Activated naive CD4-positive, alpha-beta T cell treated with Interleukin-2 at 50 U/mL for 16 hours (primary cell): Measurements from ENCODE around the gene COL16A1.
"Not testable (repeated sequence)": the region's sequence is repeated elsewhere in the genome, so short reads cannot be mapped to it uniquely, and the experiment has no call there.

Experiments used
- DNase-seq: peaks from one replicate; pipeline ENCODE4 v3.0.0-alpha.2; 2020

Gene COL16A1

DNA sequence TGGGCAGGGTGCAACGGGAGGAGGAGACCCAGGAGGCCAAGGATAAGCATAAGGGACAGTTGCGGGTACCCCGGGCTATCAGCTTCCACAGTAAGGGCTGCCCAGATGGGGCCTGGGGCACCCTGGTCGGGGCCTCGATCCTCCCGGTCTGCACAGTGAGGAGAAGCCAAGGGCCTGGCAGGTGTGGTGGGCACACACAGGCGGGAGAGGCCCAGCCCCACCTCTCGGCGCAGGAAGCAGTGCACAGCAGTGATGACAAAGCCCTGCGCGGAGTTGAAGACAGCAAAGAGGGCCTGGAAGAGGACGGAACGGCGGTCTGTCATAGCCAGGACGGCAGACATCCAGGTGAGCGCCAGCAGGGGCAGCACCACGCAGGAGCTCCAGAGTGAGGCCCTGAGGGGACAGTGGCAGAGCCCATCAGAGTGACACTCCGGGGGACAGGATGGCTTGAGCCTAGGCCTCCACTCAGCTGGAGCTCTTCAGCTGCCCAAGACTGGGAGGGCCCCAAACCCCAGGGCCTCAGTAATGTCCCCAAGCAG, 29.0 kb upstream of the COL16A1 start:
- no peak for DNase-seq

GRCh38 chr1:31732343-31732742, 28.5 kb upstream of the COL16A1 start:
- DNase-seq = no peak

GRCh38 chr1:31731049-31731565, 27.3 kb upstream of the COL16A1 start:
- DNase-seq = no peak

DNA sequence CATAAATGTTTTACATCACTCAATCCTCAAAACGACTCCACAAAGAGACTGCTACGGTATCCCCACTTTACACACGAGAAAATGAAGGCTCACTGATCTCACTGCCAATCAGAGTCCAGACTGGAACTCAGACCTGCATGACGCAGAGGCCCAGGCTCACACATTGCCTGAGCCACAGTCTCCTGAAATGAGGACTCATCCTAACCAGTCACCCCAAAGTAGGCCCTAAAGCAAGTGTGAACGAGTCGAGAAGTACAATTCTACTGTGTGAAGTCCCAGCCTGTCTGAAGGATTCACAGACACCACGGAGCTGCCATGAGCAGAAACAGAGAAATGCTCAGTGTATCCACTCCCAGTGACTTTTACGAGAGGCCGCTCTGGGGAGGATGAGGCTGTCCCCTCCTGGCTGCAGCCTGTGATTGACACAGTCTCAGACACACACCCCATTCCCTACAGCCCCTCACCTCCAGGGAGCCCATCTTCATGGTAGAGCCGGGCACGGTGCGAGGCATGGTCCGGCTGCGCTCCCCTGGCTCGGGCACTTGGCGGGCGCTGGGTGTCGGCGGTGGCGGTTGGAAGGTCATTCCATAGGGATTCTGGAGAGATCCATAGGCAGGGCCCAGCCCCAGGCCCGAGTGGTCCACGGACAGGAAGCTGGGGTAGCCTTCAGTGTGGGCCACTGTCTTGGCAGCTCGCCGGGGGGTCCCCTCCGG, 26.7 kb upstream of the COL16A1 start:
- DNase-seq = no peak

- no peak for DNase-seq
Measured at GRCh38 chr1:31727849-31728248, 24.0 kb upstream of the COL16A1 start.

DNA sequence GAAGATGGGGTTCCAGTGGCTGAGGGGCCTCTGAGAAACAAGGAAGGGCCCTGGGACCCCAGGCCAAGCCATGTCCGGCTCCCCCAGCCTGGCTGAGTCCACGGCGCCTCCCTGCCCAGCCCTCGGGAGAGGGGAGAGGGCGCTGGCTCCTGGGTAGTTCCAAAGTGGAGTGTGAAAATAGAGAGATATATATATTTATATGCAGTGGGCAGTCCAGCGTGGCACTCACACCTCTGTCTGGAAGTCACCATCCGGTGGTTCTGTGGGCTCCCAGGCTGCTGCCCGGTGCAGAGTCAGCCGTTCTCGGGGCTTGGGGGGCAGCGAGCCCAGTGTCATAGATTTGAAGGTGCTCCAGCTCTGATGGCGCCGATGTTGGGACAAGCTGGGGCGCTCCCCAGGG, 23.4 kb upstream of the COL16A1 start:
- no peak for DNase-seq

- DNase-seq = no peak
Measured at GRCh38 chr1:31726715-31727114, 22.9 kb upstream of the COL16A1 start.

DNA sequence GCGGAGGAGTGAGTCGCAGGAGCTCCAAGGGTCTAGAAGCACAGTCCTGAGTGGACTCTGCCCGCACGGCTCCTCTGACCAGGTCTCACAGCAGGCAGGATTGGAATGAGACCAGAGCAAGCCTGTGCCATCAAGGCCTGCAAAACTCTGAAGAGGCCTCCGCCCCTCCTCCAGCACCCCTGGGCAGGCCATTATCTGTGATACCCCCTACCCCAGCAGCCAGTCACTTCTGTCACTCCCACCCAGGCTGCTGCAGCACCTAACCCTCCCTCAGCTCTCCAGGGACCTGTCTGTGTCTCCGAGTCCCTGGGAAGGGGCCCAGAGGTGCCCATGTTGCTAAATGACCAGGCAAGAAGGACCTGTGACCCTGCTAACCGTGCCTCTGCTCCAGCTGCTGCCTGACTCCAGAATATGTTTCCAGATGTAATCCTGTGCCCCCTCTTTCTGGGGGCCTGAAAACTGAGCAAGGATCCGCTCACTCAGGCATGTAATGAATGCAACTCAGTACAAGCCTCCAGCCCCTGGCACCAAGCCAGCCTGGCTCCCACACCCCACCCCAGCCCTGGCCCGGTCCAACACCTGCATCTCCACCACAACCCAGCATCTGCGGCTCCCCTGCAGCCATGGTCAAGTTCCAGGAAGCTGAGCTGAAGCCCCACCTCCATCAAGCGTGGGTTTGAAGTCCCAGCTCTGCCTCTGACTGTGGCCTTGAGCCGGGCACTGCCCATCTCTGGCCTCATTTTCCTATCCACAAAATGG, 22.1 kb upstream of the COL16A1 start:
- no peak for DNase-seq

DNA sequence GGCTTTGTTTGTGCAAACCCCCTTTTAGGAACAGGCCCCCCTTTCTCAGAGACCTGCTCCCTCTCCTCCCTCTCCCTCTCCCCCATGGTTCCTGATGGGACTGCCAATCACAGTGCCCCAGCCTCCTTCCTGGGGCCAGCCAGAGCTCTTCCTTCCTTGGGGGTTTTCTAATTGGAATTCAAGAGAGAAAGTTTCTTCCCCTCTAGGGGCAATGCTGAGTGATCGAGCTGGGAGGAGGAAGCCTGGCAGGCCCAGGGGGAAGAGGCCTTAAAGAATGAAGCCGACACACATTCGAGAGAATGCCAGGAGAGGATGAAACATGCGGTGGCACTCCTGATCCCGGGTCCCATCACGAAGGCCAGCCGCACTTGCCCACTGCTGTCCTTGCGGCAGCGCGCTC, 21.3 kb upstream of the COL16A1 start:
- no peak for DNase-seq

DNA sequence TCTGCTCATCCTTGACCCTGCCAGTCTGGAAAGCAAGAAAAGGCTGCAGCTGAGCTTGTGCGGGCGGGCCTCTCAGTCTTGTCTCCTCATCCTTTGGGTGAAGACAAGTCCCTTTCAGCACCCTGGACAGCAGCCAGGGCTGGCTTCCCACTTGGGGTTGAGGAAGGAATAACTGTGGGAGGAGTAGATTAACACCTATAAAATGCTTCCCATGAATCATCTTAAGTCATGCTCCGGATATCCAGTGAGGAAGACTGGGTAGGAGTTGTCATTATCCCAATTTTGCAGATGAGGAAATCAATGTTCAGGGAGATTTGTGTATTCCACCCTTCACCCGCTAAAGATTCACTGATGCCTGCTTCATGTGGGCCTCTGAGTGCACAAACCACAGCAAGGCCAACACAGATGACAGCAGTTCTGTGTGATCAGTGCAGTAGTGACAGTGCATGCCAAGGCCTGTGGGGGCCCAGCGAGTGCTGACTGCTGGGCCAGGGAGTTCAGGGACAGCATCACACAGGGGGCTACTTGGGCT, 20.1 kb upstream of the COL16A1 start:
- DNase-seq = peak; percentile 47

- DNase-seq = no peak
Measured at GRCh38 chr1:31718327-31718897, 14.6 kb upstream of the COL16A1 start.

DNA sequence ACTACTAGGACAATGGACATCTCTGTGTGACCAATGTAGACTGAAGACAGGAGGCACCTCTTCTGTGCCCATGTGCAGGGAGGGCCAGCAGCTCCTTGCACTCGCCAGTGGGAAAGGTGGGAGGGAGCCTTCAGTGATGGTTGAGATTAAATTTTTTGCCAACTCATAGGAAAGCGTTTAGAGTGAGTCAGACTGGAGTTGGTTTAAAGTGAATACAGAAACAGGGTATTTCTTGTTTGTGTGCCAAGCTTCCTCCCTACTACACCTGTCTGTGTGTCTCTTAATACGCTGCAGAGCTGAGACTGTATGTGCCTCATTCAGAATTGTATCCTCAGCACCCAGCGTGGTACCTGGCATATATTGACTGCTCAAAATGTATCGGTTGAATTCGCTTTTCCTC, 13.5 kb upstream of the COL16A1 start:
- DNase-seq = no peak

- no peak for DNase-seq
Measured at GRCh38 chr1:31715873-31716220, 12.0 kb upstream of the COL16A1 start.

GRCh38 chr1:31715087-31715872, 11.5 kb upstream of the COL16A1 start:
- DNase-seq = peak; percentile 29

DNA sequence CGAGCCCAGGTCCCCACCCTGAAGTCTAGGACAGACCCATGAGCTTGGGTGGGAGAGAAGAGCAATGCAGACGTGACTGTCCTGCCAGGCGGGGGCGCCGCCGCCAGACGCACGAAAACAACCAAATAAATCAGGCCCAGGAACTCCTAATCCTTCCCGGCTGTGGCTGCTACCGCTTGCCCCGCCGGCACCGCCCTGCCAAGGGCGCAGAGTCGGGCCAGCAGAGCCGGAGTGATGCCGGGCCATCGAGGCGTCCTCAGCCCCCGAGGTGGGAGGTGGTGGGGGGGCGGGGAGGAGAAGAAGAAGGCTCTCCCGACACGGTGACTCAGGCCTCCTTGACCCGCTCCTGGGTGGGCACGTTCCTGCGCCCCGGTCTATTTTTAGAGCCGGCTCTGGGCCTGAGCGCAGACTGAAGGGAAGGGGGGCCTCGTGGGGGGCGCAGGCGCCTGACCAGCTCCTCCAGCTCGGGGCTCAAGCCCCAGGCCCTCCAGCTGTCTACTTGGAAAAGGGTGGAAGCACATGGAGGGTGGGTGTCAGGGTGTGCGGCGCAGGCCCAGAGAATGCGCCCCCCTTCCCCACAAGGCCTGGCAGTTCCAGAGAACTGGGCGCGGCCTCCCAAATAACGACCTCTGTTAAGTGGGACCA, 10.7 kb upstream of the COL16A1 start:
- peak; percentile 22 for DNase-seq

GRCh38 chr1:31712630-31713029, 8.8 kb upstream of the COL16A1 start:
- DNase-seq = no peak

DNA sequence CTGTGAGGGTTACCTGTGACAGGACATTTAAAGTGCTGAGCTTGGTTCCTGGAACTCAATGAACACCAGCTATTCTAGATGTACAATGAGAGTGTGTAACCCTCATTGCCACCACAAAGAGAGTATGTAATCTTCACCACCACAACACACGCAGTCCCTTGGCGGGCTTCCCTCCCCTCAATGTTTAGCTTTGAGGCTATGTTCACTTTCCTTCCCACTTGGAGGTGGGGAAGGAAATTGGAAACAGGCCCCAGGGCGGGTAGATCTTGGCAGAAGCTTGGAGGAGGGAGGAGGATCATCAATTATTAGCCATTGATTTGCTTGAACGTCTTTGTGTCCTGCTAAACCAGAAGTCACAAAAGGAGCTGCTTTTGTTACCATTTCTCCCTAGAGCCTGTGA, 8.3 kb upstream of the COL16A1 start:
- no peak for DNase-seq

DNA sequence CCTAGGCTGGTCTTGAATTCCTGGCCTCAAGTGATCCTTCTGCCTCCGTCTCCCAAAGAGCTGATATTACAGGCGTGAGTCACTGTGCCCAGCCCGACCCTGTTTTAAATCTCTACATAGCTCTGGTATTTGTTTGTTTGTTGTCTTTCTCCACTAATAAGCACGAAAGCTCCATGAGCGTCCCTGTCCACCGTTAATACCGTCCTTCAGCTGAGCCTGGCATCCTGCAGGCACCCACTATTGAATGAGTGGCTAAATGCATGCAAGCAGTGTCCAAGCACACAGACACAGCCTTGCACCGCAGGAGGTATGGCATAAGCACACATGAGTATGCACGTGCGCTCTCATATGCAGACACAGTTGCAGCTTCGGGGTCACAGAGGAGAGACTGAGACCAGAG, 4.5 kb upstream of the COL16A1 start:
- DNase-seq = no peak

DNA sequence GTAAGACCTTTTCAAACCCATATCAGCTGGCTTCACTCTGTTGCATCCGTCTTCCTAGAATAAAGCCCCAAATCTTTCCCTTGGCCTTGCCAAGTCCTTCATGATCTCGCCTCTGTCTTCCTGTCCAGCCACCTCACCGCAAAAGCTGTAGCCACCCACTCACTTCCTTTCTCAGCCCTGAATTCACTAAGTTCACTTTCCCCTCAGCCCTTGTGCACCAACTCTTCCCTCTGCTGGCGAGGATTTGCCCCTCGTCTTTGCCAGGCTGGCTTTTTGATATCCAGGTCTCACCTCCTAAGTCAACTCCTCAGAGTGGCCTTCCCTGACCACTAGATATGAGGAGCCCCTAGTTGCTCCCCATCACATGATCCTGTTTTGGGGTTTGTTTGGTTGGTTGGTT, 3.9 kb upstream of the COL16A1 start:
- no peak for DNase-seq

- DNase-seq = not testable (repeated sequence)
Measured at GRCh38 chr1:31707059-31707600, 3.3 kb upstream of the COL16A1 start.

DNA sequence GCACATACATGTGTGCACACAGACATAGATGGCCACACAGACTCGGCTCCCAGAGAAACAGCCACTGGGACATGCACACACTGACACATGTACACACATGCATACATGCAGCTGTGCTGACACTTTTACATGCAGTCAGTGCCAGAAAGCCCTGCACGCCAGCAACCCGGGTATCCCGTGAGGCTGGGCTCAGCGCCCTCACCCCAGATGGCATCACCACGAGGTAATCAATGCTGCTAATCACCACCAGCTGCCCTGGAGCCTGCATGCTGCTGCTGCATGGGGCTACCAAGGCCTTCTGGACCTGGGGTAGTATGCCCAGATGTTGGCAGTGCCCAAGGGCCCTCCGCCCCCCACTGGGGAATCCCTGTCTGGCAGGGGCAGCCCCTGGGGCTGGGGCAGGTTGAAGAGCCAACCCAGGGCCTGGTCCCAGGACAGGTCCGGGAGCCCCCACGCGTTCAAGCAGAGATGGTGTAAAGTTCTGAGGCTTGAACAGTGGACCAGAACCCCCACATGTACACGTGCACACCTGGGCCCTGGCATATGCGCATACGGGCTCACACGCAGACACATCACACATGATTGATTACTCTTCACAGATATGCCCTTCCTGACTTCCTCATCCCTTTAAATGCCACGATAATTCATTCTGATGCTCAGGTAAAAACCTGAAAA, 2.7 kb upstream of the COL16A1 start:
- DNase-seq = no peak
